ENCODE data around the gene JOSD2.
"Not testable (repeated sequence)": the region's sequence is repeated elsewhere in the genome, so short reads cannot be mapped to it uniquely, and the experiment has no call there.

Gene JOSD2

GRCh38 chr19:50546527-50547221 lies 35.7 kb upstream of the JOSD2 start:
- no peak for DNase-seq (ENCODE audit: low spot score)

GRCh38 chr19:50542943-50543342 lies 32.0 kb upstream of the JOSD2 start:
- DNase-seq (ENCODE audit: low spot score), result no peak

- peak; percentile 54 for DNase-seq (ENCODE audit: low spot score)
Measured at GRCh38 chr19:50537769-50538230, 26.8 kb upstream of the JOSD2 start.

GRCh38 chr19:50537306-50537685 lies 26.3 kb upstream of the JOSD2 start:
- no peak for DNase-seq (ENCODE audit: low spot score)

- DNase-seq (ENCODE audit: low spot score), result no peak
Measured at GRCh38 chr19:50536662-50537305, 25.8 kb upstream of the JOSD2 start.

GRCh38 chr19:50535672-50536187 lies 24.7 kb upstream of the JOSD2 start:
- DNase-seq (ENCODE audit: low spot score), result no peak

- no peak for DNase-seq (ENCODE audit: low spot score)
Measured at GRCh38 chr19:50534478-50534877, 23.5 kb upstream of the JOSD2 start.

- no peak for DNase-seq (ENCODE audit: low spot score)
Measured at GRCh38 chr19:50532952-50533351, 22.0 kb upstream of the JOSD2 start.

- DNase-seq (ENCODE audit: low spot score), result no peak
Measured at GRCh38 chr19:50531171-50531612, 20.2 kb upstream of the JOSD2 start.

- DNase-seq (ENCODE audit: low spot score), result not testable (repeated sequence)
Measured at GRCh38 chr19:50528052-50528451, 17.1 kb upstream of the JOSD2 start.

- no peak for DNase-seq (ENCODE audit: low spot score)
Measured at GRCh38 chr19:50522881-50523280, 11.9 kb upstream of the JOSD2 start.

GRCh38 chr19:50520822-50521465 lies 10.0 kb upstream of the JOSD2 start:
- no peak for DNase-seq (ENCODE audit: low spot score)

GRCh38 chr19:50519006-50519575 lies 8.1 kb upstream of the JOSD2 start:
- DNase-seq (ENCODE audit: low spot score), result no peak

- DNase-seq (ENCODE audit: low spot score), result no peak
Measured at GRCh38 chr19:50518091-50519005, 7.4 kb upstream of the JOSD2 start.

GRCh38 chr19:50517704-50518075 lies 6.7 kb upstream of the JOSD2 start:
- DNase-seq (ENCODE audit: low spot score), result no peak

- DNase-seq (ENCODE audit: low spot score), result no peak
Measured at GRCh38 chr19:50516964-50517703, 6.1 kb upstream of the JOSD2 start.

- no peak for DNase-seq (ENCODE audit: low spot score)
Measured at GRCh38 chr19:50516456-50516855, 5.5 kb upstream of the JOSD2 start.

GRCh38 chr19:50515168-50515561 lies 4.2 kb upstream of the JOSD2 start:
- no peak for DNase-seq (ENCODE audit: low spot score)

- DNase-seq (ENCODE audit: low spot score), result no peak
Measured at GRCh38 chr19:50514346-50515167, 3.6 kb upstream of the JOSD2 start.

GRCh38 chr19:50513746-50514345 lies 2.9 kb upstream of the JOSD2 start, which contains the start of gene ASPDH:
Gene ASPDH, minus strand, starts transcription at chr19:50513913. Its CDS starts 90 bp downstream, at chr19:50513823.
- DNase-seq (ENCODE audit: low spot score), result no peak
